Aorta (tissue), 5 donors: ENCODE data around the gene SH2B3. TPM values are rescaled to one million over a fixed set of nuclear protein-coding genes. Genes with fewer than 3 reads are reported as not detected.

ENCODE experiments used
- ATAC-seq: fragments of 200-7000 bp; cut with Tn5 transposase; one replicate; pipeline ENCODE4 v1.9.1; 2022; ENCODE audit warnings: moderate library complexity; ENCODE audit not compliant: low FRiP score
- DNase-seq, 2 donors: peaks; one replicate each; pipeline ENCODE4 v3.0.0-alpha.2; 2020
- H3K27ac ChIP-seq, 2 donors: one replicate each; pipeline ENCODE4 v1.5.1; 2013; ENCODE audit warnings: low read length in 2 of 2, mild to moderate bottlenecking in 2 of 2, moderate library complexity in 2 of 2, control low read depth in 1 of 2, inconsistent platforms in 1 of 2, low read depth in 1 of 2
- H3K27me3 ChIP-seq, 2 donors: one replicate each; pipeline ENCODE4 v1.6.1; 2013; ENCODE audit warnings: control low read depth in 1 of 2, low read length in 1 of 2, mild to moderate bottlenecking in 1 of 2, moderate library complexity in 1 of 2; ENCODE audit not compliant: insufficient read depth in 2 of 2, control insufficient read depth in 1 of 2
- H3K36me3 ChIP-seq, 2 donors: one replicate each; pipeline ENCODE4 v1.6.1; 2013; ENCODE audit warnings: control low read depth in 1 of 2, low read length in 1 of 2, mild to moderate bottlenecking in 1 of 2; ENCODE audit not compliant: insufficient read depth in 2 of 2, control insufficient read depth in 1 of 2
- H3K4me1 ChIP-seq, 2 donors: one replicate each; pipeline ENCODE4 v1.6.1; 2013; ENCODE audit warnings: low read length in 2 of 2, control low read depth in 1 of 2, mild to moderate bottlenecking in 1 of 2, moderate library complexity in 1 of 2; ENCODE audit not compliant: insufficient read depth in 2 of 2, control insufficient read depth in 1 of 2
- H3K4me3 ChIP-seq, 2 donors: one replicate each; pipeline ENCODE4 v1.5.1; 2013; ENCODE audit warnings: low read length in 2 of 2, control low read depth in 1 of 2, mild to moderate bottlenecking in 1 of 2
- H3K9me3 ChIP-seq: one replicate; pipeline ENCODE4 v1.6.1; 2013; ENCODE audit warnings: mild to moderate bottlenecking, low read length; ENCODE audit not compliant: control insufficient read depth
- WGBS, 2 donors: extraction: QIAGEN DNeasy Blood & Tissue Kit; methylation state at CpG; one replicate each; pipeline ENCODE4 v1.1.7; 2013; 5-methylcytosine and 5-hydroxymethylcytosine counted together
- intact Hi-C, 2 donors: fragments of 100-400 bp; cut with DNase I; formaldehyde crosslinking; loops; one replicate each; pipeline versions ENCODE4 v1.14.2 to v1.15.0; 2022
- polyA plus RNA-seq, 2 donors: library from polyadenylated mRNA; stranded (reverse); fragments of 200-250 nt; gene quantifications; one replicate each; pipeline ENCODE4 v1.2.3, GENCODE V29; 2013
- total RNA-seq, 2 donors: library from RNA; stranded (reverse); fragmentation: NEBNext Ultra II Directional; extraction: Animal tissue kit (Norgen Biotek cat#: 25700); gene quantifications; one replicate each; pipeline ENCODE4 v1.2.1, GENCODE V29; 2021
- donor health status: healthy with polysubstance abuse.
- donor health status: Bipolar disorder and iron deficiency.
- donor health status: DM: no; HTN: no; CAD: no.
- donor health status: DM: no; HTN: no; CAD: no.
- donor health status: DM: yes; HTN: yes; CAD: no.

SH2B3 gene
- total and polyA plus RNA-seq, 4 donors = 11.4 to 45.5 (median 23.5) TPM

DNA sequence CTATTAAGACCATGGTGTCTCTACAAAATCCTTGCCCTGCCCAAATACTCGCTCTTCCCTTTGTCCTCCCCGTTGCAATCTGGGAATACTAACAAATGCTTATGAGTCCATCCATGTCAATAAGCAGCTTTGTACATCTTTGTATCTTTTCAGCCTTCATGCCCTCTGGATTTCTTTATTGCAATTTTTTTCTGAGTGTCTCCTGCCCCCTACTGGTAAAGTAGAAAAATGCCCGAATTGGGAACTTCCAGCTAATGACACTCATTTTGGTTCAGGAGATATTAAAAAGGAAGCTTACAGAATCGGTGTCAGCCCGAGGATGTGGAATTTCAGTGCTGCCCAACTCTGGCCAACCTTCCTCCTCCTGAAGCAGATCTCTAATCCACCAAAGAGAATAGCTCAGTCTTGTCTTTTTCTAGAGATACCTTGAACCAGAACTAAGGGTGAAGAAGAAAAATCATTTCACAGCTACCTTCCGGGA lies 46.0 kb downstream of the SH2B3 start:
- Histone ChIP-seq H3K36me3 (peaks cover 0 to 9% of the 10 kb centered on the region in 2 donors), H3K4me3 (no peak overlapping the region), H3K4me1 (no peaks in the 10 kb centered on the region), H3K27me3 (no peaks in the 10 kb centered on the region), H3K9me3 (no peaks in the 10 kb centered on the region), H3K27ac (no peak overlapping the region)
- 37 to 43% methylated on average over 6 of the region's 6 CpGs for WGBS, 2 donors
- intact Hi-C loops = loop anchor here (2.0 to 5.0 kb wide), 2 partner anchors 55 to 119 kb away; no protein-coding TSS in a partner anchor
- DNase-seq = no peak
- ATAC-seq = peak; percentile 39

DNA sequence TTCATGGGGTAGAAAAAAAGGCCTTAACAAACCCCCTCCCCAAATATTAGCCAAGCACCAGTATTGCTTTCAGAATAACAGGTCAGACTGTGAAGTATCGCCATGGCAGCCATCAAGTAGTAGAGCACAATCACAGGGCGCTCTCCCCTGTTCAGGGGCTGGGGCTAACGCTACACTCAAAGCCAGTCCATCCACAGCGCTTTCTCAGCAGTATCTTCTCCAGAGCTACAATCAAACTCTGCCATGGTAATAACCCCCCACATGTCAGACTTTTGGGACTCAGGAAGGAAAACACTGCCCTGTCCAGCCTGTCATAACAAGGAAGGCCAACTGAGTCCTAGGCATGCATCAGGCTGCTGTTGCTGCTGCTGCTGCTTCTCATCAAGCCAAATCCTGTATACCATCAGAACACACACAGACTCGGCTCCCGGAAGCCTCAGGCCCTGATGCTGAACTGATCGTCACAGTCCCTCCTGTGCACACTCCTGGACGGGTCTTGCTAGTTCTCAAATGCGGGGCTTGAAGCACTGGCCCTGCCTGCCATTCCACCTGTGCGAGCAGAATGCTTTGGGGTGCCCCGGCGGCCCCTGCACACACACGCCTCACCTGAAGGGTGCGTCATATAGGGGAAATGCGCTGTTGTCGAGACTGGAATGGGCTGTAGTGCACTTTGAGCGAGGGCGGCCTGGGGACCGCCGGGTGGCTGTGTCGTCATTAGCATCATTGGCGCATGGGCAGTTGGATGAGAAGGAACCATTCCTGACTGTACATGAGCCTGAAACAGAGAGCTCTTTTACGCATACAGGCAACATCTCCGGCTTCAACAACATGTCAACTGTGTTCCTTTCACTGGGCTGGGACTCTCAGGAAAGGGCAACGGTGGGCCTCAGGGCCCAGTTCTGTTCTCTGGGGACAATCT lies 47.6 kb downstream of the SH2B3 start:
- peaks cover 0 to 5% of the 10 kb centered on the region in 2 donors for H3K36me3 ChIP-seq

DNA sequence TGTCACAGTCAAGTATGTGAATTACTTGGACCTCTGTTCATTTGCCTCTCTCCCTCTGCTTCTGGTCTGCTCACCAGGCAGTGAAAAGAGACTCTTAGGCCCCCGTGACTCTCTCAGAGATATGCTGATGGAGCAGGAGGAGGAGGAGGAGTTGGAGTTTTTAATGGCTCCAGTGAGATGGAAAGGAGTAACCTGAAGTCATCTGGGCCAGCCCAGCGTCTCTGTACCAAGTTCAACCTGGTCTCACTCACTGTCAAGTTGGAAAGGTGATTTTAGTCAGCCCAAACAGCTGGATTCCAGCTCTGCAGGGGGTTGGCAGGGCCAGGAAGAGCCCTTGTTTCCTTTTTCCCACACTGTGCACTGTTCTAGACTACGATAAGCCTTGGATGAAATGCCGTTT lies 48.6 kb downstream of the SH2B3 start:
- 70 to 73% methylated on average over 4 of the region's 4 CpGs for WGBS, 2 donors
- no peak for DNase-seq
- no peaks in the 10 kb centered on the region for H3K4me1 ChIP-seq
- no peak overlapping the region for H3K4me3 ChIP-seq
- intact Hi-C loops = loop anchor here in 1 of 2 donors (5.0 kb wide), 1 partner anchor 122 kb away; no protein-coding TSS in a partner anchor
- ATAC-seq = no peak
- H3K9me3 ChIP-seq = no peaks in the 10 kb centered on the region
- H3K27me3 ChIP-seq = no peaks in the 10 kb centered on the region
- H3K27ac ChIP-seq = no peak overlapping the region
- peaks cover 0 to 8% of the 10 kb centered on the region in 2 donors for H3K36me3 ChIP-seq

More for the DNA sequence above, 47.6 kb downstream of the SH2B3 start:
- intact Hi-C loops = loop anchor here in 1 of 2 donors (2.0 to 5.0 kb wide), 2 partner anchors 57 to 121 kb away; no protein-coding TSS in a partner anchor
- no peak overlapping the region for H3K27ac ChIP-seq
- DNase-seq (no peak), ATAC-seq (no peak)
- H3K9me3 ChIP-seq = no peaks in the 10 kb centered on the region
- H3K4me3 ChIP-seq = no peak overlapping the region
- H3K27me3 ChIP-seq = no peaks in the 10 kb centered on the region
- 89 to 91% methylated on average over 25 of the region's 25 CpGs for WGBS, 2 donors
- H3K4me1 ChIP-seq = no peaks in the 10 kb centered on the region

DNA sequence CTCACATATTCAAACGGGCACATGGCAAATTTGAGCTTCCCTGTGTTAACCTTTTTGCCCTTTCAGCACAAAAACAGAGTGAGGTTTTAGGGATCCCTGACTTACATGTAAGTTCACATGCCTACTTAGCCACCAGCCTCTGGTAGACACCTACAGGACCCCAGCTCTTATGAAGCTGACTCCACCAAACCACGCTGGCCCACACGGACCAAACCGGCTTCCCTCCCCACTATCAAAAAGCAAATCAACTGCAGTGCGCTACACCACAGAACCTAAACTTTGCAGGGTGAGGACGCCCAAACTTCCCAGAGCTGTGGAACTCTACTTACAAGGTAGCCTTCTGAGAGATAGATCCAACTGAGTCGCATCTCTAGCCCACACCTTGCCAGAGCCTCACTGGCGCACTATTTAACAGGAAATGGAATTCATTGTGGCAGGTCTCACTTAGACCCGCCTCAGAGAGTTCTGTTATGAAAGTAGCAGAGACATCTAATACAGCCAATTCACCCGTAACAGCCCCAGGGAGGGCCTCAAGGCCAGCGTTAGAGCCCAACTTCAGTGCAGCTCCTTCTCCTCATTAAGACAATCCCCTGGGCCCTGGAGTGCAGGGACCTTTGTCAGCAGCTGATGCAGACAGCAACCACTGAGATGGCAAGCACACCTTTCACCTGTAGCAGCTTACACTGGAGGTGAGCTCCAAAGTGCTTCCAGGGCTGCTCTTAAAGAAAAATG lies 49.2 kb downstream of the SH2B3 start:
- no peak overlapping the region for H3K27ac ChIP-seq
- intact Hi-C loops = loop anchor here in 1 of 2 donors (5.0 kb wide), 1 partner anchor 123 kb away; no protein-coding TSS in a partner anchor

DNA sequence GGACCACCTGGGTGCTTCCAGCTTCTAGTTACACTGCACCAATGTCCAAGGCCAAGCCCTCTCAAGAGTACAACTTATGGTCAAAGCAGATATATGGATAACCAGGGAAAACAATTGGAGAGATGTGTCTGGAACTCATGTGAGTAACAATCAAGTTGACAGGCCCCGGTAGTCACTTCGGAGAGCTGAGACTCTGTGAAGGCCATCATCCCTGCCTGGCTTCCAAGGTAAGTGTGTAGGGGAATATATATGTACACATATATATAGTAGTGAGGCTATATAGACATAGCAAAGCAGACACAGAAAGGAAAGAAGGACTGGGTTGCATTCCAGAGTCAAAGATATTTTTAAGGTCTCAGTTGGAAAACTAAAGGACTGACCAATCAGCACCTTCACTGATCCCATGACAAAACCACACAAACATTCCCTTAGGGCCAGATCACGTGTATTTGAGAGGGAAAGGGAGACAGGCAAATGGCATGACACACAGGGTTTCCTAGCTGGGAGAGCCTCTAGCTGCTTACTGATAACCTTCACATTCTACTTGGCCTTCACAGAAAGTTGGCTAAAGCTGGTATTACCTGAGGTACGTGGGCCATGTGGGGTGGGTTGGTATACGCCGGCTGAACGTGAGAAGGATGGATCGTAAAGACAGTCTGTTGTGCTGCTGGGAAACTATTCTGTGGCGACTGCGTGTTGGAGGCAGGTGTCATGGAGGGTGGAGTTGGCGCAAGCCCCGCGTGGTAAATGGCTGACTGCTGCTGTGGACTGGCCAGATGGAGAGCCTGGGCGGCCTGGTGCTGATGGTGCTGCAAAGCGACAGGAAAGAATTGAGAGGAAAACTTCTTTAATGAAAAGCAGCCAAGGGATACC lies 50.0 kb downstream of the SH2B3 start:
- 84 to 85% methylated on average over 15 of the region's 15 CpGs for WGBS, 2 donors
- intact Hi-C loops = no loop called here
- no peak overlapping the region for H3K4me3 ChIP-seq
- DNase-seq = no peak
- H3K27me3 ChIP-seq = no peaks in the 10 kb centered on the region
- H3K27ac ChIP-seq = no peak overlapping the region
- ATAC-seq = no peak
- H3K36me3 ChIP-seq = peaks cover 0 to 7% of the 10 kb centered on the region in 2 donors
- H3K9me3 ChIP-seq = no peaks in the 10 kb centered on the region
- no peaks in the 10 kb centered on the region for H3K4me1 ChIP-seq

More for the DNA sequence above, 49.2 kb downstream of the SH2B3 start:
- H3K36me3 ChIP-seq = peaks cover 0 to 8% of the 10 kb centered on the region in 2 donors
- DNase-seq (no peak), ATAC-seq (no peak)
- WGBS, 2 donors = 84 to 85% methylated on average over 11 of the region's 11 CpGs
- H3K4me3 ChIP-seq = no peak overlapping the region
- no peaks in the 10 kb centered on the region for H3K27me3 ChIP-seq
- no peaks in the 10 kb centered on the region for H3K4me1 ChIP-seq
- H3K9me3 ChIP-seq = no peaks in the 10 kb centered on the region

DNA sequence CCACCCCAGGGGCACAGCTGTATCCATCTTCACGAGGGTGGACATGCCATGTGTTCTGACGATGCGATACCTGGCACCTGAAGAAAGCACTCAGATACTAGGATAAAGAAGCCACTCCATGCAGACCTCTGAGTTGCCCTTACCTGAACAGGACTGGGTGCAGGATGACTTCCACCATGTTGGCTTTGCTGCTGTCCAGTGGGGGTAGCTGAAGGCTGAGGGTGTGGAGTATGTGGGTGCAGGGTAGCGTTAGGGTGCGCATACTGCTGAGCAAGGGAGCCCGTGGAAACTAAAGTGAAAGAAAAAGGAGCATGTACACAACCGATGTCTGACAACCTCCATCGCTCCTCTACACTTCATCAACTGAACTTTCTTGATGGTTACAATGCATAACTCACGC lies 51.3 kb downstream of the SH2B3 start:
- ATAC-seq = no peak
- Histone ChIP-seq H3K36me3 (peaks cover 0 to 7% of the 10 kb centered on the region in 2 donors), H3K4me1 (no peaks in the 10 kb centered on the region), H3K27me3 (no peaks in the 10 kb centered on the region), H3K27ac (no peak overlapping the region), H3K9me3 (no peaks in the 10 kb centered on the region), H3K4me3 (no peak overlapping the region)
- intact Hi-C loops = no loop called here
- WGBS, 2 donors = 96% methylated on average over 9 of the region's 9 CpGs
- no peak for DNase-seq

DNA sequence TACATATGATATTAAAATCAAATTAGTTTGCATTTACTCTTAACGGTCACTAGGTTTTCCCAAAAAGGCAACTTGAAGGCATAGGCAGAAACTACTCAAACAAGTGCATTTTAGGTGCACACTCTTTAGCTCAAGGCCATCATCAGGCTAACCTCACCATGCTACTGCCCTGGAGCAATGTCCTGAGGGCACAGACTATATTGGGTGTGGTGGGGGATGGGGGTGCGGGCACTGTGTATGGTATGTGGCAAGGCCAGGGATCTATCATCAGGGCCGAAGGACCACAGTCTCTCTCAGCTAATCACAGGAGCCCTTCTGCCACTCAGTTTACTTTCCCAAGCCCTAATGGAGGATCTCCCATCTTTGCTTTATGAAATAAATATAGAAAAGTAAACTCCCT lies 51.9 kb downstream of the SH2B3 start:
- DNase-seq (no peak), ATAC-seq (no peak)
- Histone ChIP-seq H3K4me3 (no peak overlapping the region), H3K27me3 (no peaks in the 10 kb centered on the region), H3K27ac (no peak overlapping the region), H3K9me3 (no peaks in the 10 kb centered on the region), H3K4me1 (no peaks in the 10 kb centered on the region), H3K36me3 (peaks cover 0 to 7% of the 10 kb centered on the region in 2 donors)
- 87 to 90% methylated on average over 3 of the region's 3 CpGs for WGBS, 2 donors
- intact Hi-C loops = no loop called here
